ENCODE measurements around the gene TBC1D12.

DNA sequence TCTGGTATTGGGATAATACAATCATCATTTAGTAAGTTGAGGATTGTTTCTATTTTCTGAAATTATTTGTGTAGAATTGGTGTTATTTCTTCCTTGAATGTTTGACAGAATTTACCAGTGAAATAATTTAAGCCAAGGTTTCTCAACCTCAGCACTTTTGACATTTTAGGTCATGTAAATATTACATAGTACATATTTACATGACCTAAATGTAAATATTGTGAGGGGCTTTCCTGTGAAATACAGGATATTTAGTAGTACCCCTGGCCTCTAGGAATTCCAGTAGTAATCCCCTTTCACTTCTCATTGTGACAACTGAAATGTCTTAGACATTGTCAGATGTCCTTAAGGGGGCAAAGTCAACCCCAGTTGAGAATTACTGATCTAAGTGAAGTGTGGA is 59.8 kb downstream of the TBC1D12 start:
- TF ChIP-seq, protein P1, sequence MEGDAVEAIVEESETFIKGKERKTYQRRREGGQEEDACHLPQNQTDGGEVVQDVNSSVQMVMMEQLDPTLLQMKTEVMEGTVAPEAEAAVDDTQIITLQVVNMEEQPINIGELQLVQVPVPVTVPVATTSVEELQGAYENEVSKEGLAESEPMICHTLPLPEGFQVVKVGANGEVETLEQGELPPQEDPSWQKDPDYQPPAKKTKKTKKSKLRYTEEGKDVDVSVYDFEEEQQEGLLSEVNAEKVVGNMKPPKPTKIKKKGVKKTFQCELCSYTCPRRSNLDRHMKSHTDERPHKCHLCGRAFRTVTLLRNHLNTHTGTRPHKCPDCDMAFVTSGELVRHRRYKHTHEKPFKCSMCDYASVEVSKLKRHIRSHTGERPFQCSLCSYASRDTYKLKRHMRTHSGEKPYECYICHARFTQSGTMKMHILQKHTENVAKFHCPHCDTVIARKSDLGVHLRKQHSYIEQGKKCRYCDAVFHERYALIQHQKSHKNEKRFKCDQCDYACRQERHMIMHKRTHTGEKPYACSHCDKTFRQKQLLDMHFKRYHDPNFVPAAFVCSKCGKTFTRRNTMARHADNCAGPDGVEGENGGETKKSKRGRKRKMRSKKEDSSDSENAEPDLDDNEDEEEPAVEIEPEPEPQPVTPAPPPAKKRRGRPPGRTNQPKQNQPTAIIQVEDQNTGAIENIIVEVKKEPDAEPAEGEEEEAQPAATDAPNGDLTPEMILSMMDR (conservative IDR thresholded peaks at IDR 0.05; ENCODE audit: low read depth, low read length) = no peak
- no peak for TF ChIP-seq EZH2 (IDR thresholded peaks at IDR 0.05; ENCODE audit: borderline replicate concordance, low read depth, low read length, poor library complexity, severe bottlenecking)

Measured in A673 (cell line).